GM20431 (cell line): ENCODE measurements around the gene NIM1K.
"Not testable (repeated sequence)": the region's sequence is repeated elsewhere in the genome, so short reads cannot be mapped to it uniquely, and the experiment has no call there.

ENCODE experiments used
- in situ Hi-C: fragments of 300-500 bp; cut with MseI, MboI; formaldehyde crosslinking; loops from one replicate; pipeline ENCODE4 v1.15.0; 2020; ENCODE audit warnings: low sequenced_read_pairs; ENCODE audit not compliant: unreplicated experiment

NIM1K gene

GRCh38 chr5:43306954-43307353 lies 114.9 kb downstream of the NIM1K start:
- in situ Hi-C loops = not testable (repeated sequence)

- in situ Hi-C loops = no loop called here
These were observed 117.1 kb downstream of the NIM1K start for GRCh38 chr5:43309122-43309521.

- in situ Hi-C loops = no loop called here
These were observed 117.6 kb downstream of the NIM1K start for GRCh38 chr5:43309637-43310036.

- in situ Hi-C loops = no loop called here
These were observed 120.1 kb downstream of the NIM1K start for GRCh38 chr5:43312076-43312661.

GRCh38 chr5:43312699-43313034 lies 120.6 kb downstream of the NIM1K start:
- in situ Hi-C loops = no loop called here

GRCh38 chr5:43313035-43313853 lies 121.2 kb downstream of the NIM1K start, which contains the start of gene HMGCS1:
TSS of gene HMGCS1 (minus strand) at chr5:43313412. CDS start at chr5:43298965, 14,447 bp downstream.
- in situ Hi-C loops = no loop called here

- in situ Hi-C loops = no loop called here
These were observed 121.9 kb downstream of the NIM1K start for GRCh38 chr5:43313854-43314457.

GRCh38 chr5:43314724-43315123 lies 122.7 kb downstream of the NIM1K start:
- in situ Hi-C loops = no loop called here

GRCh38 chr5:43315263-43315662 lies 123.2 kb downstream of the NIM1K start:
- in situ Hi-C loops = no loop called here

- in situ Hi-C loops = no loop called here
These were observed 123.7 kb downstream of the NIM1K start for GRCh38 chr5:43315682-43316081.

- in situ Hi-C loops = no loop called here
These were observed 124.4 kb downstream of the NIM1K start for GRCh38 chr5:43316421-43316820.

- in situ Hi-C loops = no loop called here
These were observed 128.8 kb downstream of the NIM1K start for GRCh38 chr5:43320846-43321245.

- in situ Hi-C loops = not testable (repeated sequence)
These were observed 131.5 kb downstream of the NIM1K start for GRCh38 chr5:43323488-43323887.

GRCh38 chr5:43325624-43326023 lies 133.6 kb downstream of the NIM1K start:
- in situ Hi-C loops = not testable (repeated sequence)
